Heart left ventricle (tissue), 16 donors: Measurements from ENCODE around the gene CHSY3. TPM values are rescaled to one million over a fixed set of nuclear protein-coding genes. Genes with fewer than 3 reads are reported as not detected.
A peak's percentile ranks its signal among the peaks of the same experiment; 100 is the strongest.

Source experiments
- ATAC-seq, 4 donors: fragments of 200-7000 bp; cut with Tn5 transposase; one replicate each; pipeline ENCODE4 v1.9.1; 2020 to 2022; ENCODE audit warnings: moderate library complexity in 4 of 4, mild to moderate bottlenecking in 3 of 4, moderate number of reproducible peaks in 1 of 4
- DNase-seq, 5 donors: peaks; one replicate each; pipeline ENCODE4 v3.0.0-alpha.2; 2020
- H3K27ac ChIP-seq, 12 donors: fragments of 200-600 bp; sonication (generic) in 4 of 12; one replicate each; pipeline versions ENCODE4 v1.5.0 to v1.8.0; 2016 to 2022; ENCODE audit warnings: mild to moderate bottlenecking in 2 of 12
- H3K27me3 ChIP-seq, 9 donors: fragments of 200-600 bp; sonication (generic) in 2 of 9; one replicate each; pipeline versions ENCODE4 v1.5.1 to v1.8.0; 2016 to 2022; ENCODE audit warnings: mild to moderate bottlenecking in 3 of 9
- H3K36me3 ChIP-seq, 9 donors: fragments of 200-600 bp; sonication (generic) in 2 of 9; one replicate each; pipeline versions ENCODE4 v1.5.0 to v1.8.0; 2018 to 2022; ENCODE audit warnings: mild to moderate bottlenecking in 2 of 9
- H3K4me1 ChIP-seq, 12 donors: fragments of 200-600 bp; sonication (generic) in 4 of 12; one replicate each; pipeline versions ENCODE4 v1.5.0 to v1.8.0; 2016 to 2022; ENCODE audit warnings: mild to moderate bottlenecking in 3 of 12
- H3K4me3 ChIP-seq, 12 donors: fragments of 200-600 bp; sonication (generic) in 4 of 12; one replicate each; pipeline versions ENCODE4 v1.5.0 to v1.8.0; 2017 to 2022; ENCODE audit warnings: mild to moderate bottlenecking in 9 of 12, moderate library complexity in 4 of 12
- H3K9me3 ChIP-seq, 12 donors: fragments of 200-600 bp; sonication (generic) in 4 of 12; one replicate each; pipeline versions ENCODE4 v1.5.0 to v1.8.0; 2016 to 2022; ENCODE audit warnings: mild to moderate bottlenecking in 1 of 12
- POLR2A ChIP-seq, 2 donors: fragments of 450-650 bp; IDR thresholded peaks; one replicate each; pipeline ENCODE4 v1.6.1; 2017; ENCODE audit warnings: antibody characterized with exemption in 2 of 2, mild to moderate bottlenecking in 2 of 2, moderate library complexity in 2 of 2
- WGBS, 4 donors: extraction: QIAGEN DNeasy Blood & Tissue Kit in 2 of 4; methylation state at CpG; one replicate each; pipeline versions ENCODE4 v1.1.5 to v1.1.7; 2013 to 2018; 5-methylcytosine and 5-hydroxymethylcytosine counted together
- intact Hi-C, 10 donors: fragments of 100-400 bp; cut with DNase I; formaldehyde crosslinking; loops; one replicate each; pipeline versions ENCODE4 v1.11.1 to v1.14.2; 2022
- long read RNA-seq, 3 donors: library from polyadenylated mRNA; unstranded; transcript quantifications; one replicate each; pipeline ENCODE4 v2.0.0, GENCODE V29; 2020 to 2021
- polyA plus RNA-seq, 2 donors: library from polyadenylated mRNA; stranded (reverse); fragments of 200-250 nt; gene quantifications; one replicate each; pipeline ENCODE4 v1.2.3, GENCODE V29; 2013
- total RNA-seq, 9 donors: library from RNA; depleted of rRNA in 2 of 9; stranded (reverse); fragments of >200 nt in 2 of 9; fragmentation: NEBNext Ultra II Directional in 3 of 9; extraction: Animal tissue kit (Norgen Biotek cat#: 25700) in 3 of 9; gene quantifications; one replicate each; pipeline versions ENCODE4 v1.1.0 to v1.2.4, GENCODE V29; 2016 to 2023
- TF ChIP-seq, protein P1 (sequence below), 12 donors: fragments of 200-600 bp; sonication (generic) in 4 of 12; IDR thresholded peaks; one replicate each; pipeline versions ENCODE4 v1.5.0 to v1.8.0; 2018 to 2022; ENCODE audit warnings: antibody characterized with exemption in 12 of 12, mild to moderate bottlenecking in 5 of 12
- donor health status: ischemic (EF 13 %, LVEDD 7.1; RV severe dilation, severe dysfunction).
- donor health status: healthy with polysubstance abuse.
- donor health status: DM: no; HTN: yes; CAD: no.
- donor health status: DM: no; HTN: no; CAD: no.
- donor health status: ischemic (EF 25% LVEDD 6.9; RV normal size, moderate dysfunction).
- donor health status: ischemic (EF 25% LVEDD 5.7; RV mildly dilated, moderate dysfunction).
- donor health status: healthy.
- donor health status: DM: yes; HTN: yes; CAD: no.
- donor health status: ischemic (EF 35%, LVEDD 5.7; RV mildly dilated, moderate dysfunction).
- donor health status: nonischemic (EF 11% LVEDD 7.7; RV severe dilation, severe dysfunction).
- donor health status: DM: yes; HTN: yes; CAD: no.
- donor health status: PGD.
- donor health status: ischemic (EF 29% LVEDD 5.4; RV normal size, mild dysfunction).
- donor health status: nonischemic (EF 23%, LVEDD 6.1; RV moderate dilation, normal function).

The CHSY3 gene
- 1 to 10 TPM in 6 of 9 donors, under 1 TPM in 3; 0.52 to 2.9 (median 1.1) TPM for total RNA-seq
- polyA plus RNA-seq = under 1 TPM; 0.04 to 0.71 TPM
- long read RNA-seq, donor 1, partial matches to known transcripts = 0 of 1 reads
- long read RNA-seq, donor 1, other reads (novel, unspliced or antisense) = 1 of 1 reads
- long read RNA-seq, donor 2 = 0 reads
- long read RNA-seq, donor 3 = 0 reads

DNA sequence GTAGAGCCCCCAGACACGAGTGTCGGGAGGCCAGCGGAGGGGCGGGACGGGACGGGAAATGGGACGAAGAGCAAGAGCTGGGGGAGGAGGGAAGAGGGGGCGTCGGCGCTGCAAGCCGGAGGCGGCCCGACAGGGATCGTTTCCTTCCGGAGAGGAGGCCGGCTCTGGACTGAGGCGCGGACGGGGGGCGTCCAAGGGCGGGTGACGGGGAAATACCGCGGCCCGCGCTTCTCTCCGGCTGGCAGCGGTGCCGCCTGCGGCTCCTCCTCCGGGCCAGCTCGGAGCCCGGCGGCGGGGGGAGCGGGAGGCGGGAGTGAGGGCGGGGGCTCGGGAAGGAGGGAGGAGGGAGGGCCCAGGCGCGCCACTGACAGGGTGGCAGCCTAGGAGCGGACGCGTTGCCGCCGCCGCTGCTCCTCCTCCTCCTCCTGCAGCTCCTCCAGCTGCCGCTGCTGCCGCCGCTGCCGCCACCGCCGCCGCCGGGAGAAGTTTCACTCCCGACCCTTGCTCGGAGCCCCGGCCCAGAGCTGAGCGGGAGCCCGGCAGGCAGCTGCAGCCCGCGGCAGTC lies at the start of gene CHSY3:
CHSY3 (plus strand) TSS at position 364 of the 565 bp plus-strand sequence.
- H3K9me3 ChIP-seq = no peaks in the 10 kb centered on the region
- H3K36me3 ChIP-seq = peaks cover 0 to 8% (median 0%) of the 10 kb centered on the region in 9 donors
- peaks cover 0 to 34% (median 0%) of the 10 kb centered on the region in 9 donors for H3K27me3 ChIP-seq
- peaks cover 0 to 33% (median 12%) of the 10 kb centered on the region in 12 donors for H3K4me1 ChIP-seq
- DNase-seq (peak; percentile 83 to 91 (median 84)), ATAC-seq (peak; percentile 80 to 97 (median 94))
- intact Hi-C loops = loop anchor here in 8 of 10 donors (5.0 to 10.0 kb wide), 6 partner anchors 238 to 1511 kb away; partner anchors contain the start of gene CDC42SE2 (in 1 of the 8)
- 0 to 1% (median 1%) methylated on average over 8 to 62 of the region's 62 CpGs for WGBS, 4 donors
- peak within 1 kb of the TSS; percentile 29 to 89 (median 73) for H3K27ac ChIP-seq
- H3K4me3 ChIP-seq = peak within 1 kb of the TSS; percentile 64 to 85 (median 72)
- peak in 1 of 2 donors; percentile 8 for TF ChIP-seq POLR2A (IDR thresholded peaks at IDR 0.05)
- TF ChIP-seq, protein P1, sequence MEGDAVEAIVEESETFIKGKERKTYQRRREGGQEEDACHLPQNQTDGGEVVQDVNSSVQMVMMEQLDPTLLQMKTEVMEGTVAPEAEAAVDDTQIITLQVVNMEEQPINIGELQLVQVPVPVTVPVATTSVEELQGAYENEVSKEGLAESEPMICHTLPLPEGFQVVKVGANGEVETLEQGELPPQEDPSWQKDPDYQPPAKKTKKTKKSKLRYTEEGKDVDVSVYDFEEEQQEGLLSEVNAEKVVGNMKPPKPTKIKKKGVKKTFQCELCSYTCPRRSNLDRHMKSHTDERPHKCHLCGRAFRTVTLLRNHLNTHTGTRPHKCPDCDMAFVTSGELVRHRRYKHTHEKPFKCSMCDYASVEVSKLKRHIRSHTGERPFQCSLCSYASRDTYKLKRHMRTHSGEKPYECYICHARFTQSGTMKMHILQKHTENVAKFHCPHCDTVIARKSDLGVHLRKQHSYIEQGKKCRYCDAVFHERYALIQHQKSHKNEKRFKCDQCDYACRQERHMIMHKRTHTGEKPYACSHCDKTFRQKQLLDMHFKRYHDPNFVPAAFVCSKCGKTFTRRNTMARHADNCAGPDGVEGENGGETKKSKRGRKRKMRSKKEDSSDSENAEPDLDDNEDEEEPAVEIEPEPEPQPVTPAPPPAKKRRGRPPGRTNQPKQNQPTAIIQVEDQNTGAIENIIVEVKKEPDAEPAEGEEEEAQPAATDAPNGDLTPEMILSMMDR (IDR thresholded peaks at IDR 0.05) = peak in 3 of 12 donors; percentile 11 to 30 (median 28)

DNA sequence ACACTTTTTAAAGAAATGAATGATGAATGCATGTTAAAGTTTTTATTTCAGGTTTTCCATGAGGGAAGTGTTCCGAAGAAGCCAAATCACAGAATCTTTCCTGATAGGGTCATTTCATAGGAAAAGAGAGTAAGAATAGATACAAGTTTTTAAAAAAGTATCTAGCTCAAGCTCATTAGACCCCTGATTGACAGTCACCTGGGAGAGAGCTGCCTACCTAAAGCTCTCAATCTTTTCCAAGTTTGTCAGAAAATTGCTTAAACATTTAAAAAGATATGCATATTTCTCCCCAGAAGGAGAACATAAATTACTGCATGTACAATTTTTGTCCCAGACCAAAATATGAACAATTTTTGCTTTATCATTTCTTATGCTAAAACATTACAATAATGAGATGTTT lies 47.9 kb upstream of the CHSY3 start:
- intact Hi-C loops = no loop called here
- TF ChIP-seq POLR2A (IDR thresholded peaks at IDR 0.05) = no peak
- TF ChIP-seq, protein P1 (IDR thresholded peaks at IDR 0.05) = no peak
- no peaks in the 10 kb centered on the region for H3K9me3 ChIP-seq
- no peaks in the 10 kb centered on the region for H3K27me3 ChIP-seq
- no peak for DNase-seq
- H3K4me3 ChIP-seq = no peak overlapping the region
- no peak for ATAC-seq
- 96 to 100% (median 98%) methylated on average over 1 of the region's 1 CpG for WGBS, 4 donors
- peaks cover 0 to 5% (median 0%) of the 10 kb centered on the region in 12 donors for H3K4me1 ChIP-seq
- H3K27ac ChIP-seq = no peak overlapping the region
- no peaks in the 10 kb centered on the region for H3K36me3 ChIP-seq

DNA sequence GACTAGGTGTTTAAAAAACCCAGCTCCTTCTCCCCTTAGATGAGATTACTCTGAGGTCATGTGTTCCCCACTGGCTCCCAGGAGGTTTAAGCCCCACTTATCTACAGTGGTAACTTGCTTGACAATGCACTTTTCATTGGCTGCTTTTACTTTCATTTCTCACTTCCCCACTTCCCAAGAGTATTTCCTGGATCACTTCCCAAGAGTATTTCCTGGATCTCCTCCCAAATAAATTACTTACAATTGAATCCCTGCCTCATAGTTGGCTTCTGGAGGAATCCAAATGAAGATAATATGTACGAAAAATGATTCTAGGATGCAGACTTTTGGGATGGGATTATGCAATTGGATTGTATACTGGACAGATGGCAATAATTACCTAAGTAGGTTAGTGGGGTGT lies 47.1 kb upstream of the CHSY3 start:
- Histone ChIP-seq H3K36me3 (no peaks in the 10 kb centered on the region), H3K9me3 (no peaks in the 10 kb centered on the region), H3K4me3 (no peak overlapping the region), H3K4me1 (peaks cover 0 to 5% (median 0%) of the 10 kb centered on the region in 12 donors), H3K27me3 (no peaks in the 10 kb centered on the region), H3K27ac (no peak overlapping the region)
- intact Hi-C loops = no loop called here
- peak in 2 of 4 donors; percentile 30 to 47 for ATAC-seq
- DNase-seq = peak in 1 of 5 donors; percentile 6
- 39 to 48% (median 44%) methylated on average over 1 of the region's 1 CpG for WGBS, 4 donors
- no peak for TF ChIP-seq POLR2A (IDR thresholded peaks at IDR 0.05)
- TF ChIP-seq, protein P1 (IDR thresholded peaks at IDR 0.05) = no peak

- H3K9me3 ChIP-seq = no peaks in the 10 kb centered on the region
- H3K27ac ChIP-seq = no peak overlapping the region
- H3K4me1 ChIP-seq = peaks cover 0 to 5% (median 0%) of the 10 kb centered on the region in 12 donors
- intact Hi-C loops = no loop called here
- no peak overlapping the region for H3K4me3 ChIP-seq
- H3K27me3 ChIP-seq = peaks cover 0 to 5% (median 0%) of the 10 kb centered on the region in 9 donors
- DNase-seq (no peak), ATAC-seq (no peak)
- TF ChIP-seq POLR2A (IDR thresholded peaks at IDR 0.05) = no peak
- TF ChIP-seq, protein P1 (IDR thresholded peaks at IDR 0.05) = no peak
- no peaks in the 10 kb centered on the region for H3K36me3 ChIP-seq
These were observed 46.1 kb upstream of the CHSY3 start for GRCh38 chr5:129858131-129858675.
